CD1c-positive myeloid dendritic cell (primary cell): ENCODE data around the gene MGLL.
"Not testable (repeated sequence)": the region's sequence is repeated elsewhere in the genome, so short reads cannot be mapped to it uniquely, and the experiment has no call there.

Experiments
- DNase-seq: peaks from one replicate; pipeline ENCODE4 v3.0.0-alpha.2; 2016; ENCODE audit errors: extremely low spot score

MGLL gene

DNA sequence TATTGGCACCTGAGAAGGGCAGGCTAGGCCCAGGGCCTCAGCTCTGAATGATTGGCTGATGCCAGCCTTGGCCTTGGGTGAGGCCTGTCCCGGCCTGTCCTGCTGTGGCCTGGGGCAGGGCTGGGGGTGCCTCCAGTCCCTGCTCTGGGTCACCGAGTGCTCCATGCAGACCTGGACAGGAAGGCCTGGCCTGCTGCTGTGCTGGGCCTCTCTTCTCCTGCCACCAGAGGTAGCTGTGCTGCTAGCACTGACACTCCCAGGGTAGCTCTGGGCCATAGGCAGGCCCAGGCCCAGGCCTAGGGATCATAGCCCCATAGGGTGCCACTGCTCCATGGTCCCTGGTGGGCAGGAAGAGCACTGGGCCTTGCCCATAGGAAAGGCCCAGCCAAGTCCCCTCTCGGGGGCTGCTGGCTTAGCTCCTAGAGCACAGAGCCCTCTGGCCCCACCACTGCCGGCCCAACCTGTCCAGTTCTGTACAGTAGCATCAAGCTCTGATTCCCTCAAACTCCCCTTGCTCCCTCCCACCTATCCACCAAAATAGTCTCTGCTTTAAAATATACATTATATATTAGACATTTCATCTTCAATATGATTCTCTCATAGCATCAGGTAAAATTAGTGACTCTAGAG lies 131.4 kb downstream of the MGLL start:
- peak; percentile 51 for DNase-seq

DNA sequence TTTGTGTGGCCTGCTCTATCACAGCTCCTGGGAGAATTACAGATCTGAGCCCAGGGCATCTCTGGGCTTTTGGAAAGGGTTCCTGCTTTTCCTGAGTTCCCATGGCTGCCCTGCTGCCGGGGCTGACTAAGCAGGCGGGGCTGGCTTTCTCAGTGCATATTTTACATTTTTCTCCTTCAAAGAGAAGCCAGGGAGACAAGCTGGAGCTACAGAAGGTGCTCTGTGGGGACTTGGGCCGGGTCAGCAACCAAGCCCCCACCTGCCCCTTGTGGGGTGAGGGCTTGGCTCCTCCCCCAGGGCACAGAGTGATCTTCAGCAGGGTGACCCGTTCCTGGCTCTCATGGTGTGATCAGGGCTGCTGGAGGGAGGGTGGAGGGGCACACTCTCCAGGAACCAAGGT lies 132.2 kb downstream of the MGLL start:
- no peak for DNase-seq

DNA sequence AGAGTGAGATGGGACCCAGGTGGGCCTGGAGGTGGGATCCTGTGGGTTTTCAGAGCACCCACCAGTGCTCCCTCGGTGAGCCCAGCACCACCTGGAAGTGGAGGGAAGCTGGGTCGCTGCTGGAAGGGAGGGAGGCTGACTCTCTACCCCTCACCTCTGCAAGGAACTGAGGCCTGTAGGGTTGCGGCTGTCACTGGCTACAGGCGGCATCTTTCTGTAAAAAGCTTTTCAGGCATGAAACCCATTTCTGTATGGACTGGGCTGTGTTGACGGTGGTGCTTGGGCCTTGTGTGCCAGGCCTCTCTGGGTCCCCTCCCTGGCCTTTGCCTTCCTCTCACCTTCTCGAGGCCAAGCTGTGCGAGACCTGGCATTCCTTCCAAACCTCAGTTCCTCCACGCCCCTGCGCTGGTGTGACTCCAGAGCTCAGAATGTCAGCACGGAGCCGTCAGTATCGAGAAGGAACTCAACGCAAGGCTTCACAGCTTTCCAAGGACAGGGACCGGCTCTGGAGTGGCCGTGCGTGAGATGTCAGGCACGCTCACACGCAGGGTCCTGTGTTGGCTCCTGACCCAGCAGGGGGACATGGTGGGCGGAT lies 133.0 kb downstream of the MGLL start:
- no peak for DNase-seq

DNA sequence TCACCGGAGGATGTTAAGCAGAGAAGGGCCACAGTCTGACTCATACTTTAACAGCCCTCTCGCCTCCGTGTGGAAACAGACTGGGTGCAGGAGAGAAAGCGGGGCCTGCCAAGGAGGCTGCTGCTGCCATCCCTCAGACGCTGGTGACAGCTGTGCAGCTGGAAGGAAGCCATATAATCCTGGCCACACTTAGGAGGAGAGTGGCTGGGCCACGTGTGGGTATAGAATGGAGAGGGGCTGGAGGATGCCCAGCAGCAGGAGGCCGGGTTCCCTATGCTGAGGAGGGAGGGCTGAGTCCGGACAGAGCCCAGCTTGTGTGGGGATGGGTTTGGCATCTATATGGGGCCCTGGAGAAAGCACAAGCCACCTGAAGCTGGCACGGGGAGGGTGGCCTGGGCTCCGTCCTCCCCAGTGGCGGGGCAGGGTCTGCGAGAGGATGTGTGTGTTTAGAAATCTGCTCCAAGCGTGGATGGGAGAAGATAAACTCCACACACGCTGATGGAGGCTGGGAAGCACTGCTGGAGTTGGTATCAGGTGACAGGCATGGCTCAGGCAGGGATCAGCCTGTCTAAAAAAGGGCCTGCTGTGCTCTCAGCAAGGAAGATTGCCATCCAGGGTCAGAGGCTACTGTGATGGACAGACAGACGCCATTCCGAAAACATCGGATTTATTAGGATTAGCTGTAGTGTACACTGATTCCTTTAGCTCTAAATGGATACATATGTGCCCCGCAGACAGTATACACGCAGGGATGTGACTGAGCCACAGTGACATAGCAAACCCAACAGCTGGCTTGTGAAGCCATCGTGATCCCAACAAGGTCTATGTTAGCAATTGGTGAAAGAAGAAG lies 133.7 kb downstream of the MGLL start:
- no peak for DNase-seq

DNA sequence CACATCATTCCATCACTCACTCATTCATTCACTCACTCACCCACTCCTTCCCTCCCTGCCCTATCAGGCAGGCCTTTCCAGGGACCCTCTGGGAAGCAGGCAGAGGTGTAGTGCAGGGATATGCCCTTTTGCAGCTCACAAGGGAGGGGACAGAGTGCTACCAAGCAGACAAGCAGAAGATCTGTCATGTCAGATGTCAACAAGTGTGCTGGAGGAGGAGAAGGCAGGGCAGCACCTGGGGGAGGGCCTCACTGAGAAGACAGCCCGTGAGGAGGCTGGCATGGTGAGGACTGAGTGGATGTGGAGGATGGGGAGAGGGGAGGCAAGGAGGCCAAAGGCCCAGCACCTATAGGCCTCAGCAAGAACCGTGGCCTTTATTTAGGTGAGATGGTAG lies 134.3 kb downstream of the MGLL start:
- DNase-seq: no peak

DNA sequence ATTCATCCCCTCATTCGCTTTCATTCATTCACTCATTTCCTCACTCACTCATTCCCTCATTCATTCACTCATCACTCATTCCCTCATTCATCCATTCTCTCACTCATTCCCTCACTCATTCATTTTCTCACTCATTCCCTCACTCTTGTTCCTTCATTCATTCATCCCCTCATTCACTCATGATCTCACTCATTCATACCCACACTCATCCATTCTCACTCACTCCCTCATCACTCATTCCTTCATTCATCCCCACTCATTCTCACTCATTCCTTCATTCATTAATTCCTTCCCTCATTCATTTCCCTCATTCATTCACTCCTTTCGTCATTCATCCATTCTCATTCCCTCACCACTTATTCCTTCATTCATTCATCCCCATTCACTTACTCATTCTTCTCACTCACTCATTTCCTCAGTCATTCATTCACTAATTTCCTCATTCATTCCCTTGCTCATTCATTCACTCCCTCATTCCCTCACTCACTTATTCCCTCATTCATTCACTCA lies 135.0 kb downstream of the MGLL start:
- DNase-seq: no peak

DNA sequence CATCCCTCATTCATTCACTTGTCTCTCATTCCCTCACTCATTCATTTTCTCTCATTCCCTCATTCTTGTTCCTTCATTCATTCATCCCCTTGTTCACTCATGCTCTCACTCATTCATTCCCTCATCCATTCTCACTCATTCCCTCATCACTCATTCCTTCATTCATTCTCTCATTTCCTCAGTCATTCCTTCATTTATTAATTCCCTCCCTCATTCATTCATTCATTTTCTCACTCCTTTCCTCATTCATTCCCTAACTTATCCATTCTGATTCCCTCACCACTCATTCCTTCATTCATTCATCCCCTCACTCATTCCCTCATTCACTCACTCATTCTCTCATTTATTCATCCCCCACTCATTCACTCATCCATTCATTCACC lies 135.8 kb downstream of the MGLL start:
- no peak for DNase-seq

DNA sequence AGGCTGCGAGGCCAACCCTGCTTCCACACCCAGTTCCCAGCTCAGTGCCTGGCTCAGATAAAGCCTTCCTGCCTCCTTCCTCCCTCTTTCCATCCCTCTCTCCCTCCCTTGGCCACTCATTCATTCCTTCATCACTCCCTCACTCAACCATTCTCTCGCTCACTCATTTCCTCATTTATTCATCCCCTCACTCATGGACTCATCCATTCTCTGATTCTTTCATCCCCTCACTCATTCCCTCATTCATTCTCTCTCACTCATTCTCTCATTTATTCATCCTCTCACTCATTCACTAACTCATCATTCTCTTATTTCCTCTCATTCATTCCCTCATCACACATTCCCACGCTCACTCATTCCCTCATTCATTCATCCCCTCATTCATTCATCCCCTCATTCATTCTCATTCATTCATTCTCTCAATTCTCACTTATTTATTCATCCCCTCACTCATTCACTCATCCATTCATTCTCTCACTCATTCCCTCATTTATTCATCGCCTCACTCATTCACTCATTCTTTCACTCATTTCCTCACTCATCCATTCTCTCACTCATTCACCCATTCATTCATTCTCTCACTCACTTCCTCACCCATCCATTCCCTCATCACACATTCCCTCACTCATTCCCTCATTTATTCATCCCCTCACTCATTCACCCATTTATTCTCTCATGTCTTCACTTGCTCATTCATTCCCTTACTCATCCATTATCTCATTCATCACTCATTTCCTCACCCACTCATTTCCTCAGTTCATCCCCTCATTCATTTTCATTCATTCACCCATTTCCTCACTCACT lies 136.4 kb downstream of the MGLL start:
- DNase-seq: no peak

DNA sequence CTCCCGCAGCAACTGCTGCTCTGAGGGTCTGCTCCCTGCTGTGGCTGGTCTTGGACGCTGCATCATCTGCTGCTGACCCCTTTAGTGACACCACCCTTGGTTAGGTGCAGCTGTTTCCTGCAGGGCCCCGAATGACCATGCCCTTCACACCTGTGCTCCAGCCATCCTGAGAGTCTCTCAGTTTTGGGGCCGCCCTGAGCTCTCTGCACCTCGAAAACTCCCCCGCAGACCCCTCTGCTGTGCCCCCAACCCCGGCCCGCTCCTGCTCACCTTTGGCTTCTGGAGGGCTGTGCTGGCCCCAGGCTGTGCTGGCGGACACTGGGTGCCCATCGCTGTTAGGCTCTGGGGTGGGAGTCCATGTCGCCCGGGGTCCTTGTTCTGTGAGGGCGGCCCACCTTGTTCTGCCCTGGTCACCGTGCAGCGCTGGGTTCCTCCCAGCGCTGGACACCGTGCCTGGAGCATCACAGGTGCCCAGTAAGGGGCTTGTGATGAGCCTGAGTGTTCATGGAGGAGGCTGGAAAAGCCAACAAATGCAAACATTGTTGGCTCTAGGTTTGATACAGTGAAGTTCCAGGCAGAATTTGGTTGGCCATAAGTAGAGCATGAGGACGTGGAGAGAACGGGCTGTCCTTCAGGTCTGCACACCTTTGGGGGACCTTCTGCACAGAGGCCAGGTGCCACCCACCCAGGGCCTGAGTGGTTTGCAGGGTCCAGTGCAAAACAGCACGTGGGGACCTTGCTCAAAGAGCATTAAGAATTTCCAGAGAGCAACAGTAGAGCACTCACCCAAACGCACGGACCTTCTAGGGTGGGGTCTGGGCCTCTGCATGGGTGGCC lies 137.2 kb downstream of the MGLL start:
- DNase-seq: no peak

DNA sequence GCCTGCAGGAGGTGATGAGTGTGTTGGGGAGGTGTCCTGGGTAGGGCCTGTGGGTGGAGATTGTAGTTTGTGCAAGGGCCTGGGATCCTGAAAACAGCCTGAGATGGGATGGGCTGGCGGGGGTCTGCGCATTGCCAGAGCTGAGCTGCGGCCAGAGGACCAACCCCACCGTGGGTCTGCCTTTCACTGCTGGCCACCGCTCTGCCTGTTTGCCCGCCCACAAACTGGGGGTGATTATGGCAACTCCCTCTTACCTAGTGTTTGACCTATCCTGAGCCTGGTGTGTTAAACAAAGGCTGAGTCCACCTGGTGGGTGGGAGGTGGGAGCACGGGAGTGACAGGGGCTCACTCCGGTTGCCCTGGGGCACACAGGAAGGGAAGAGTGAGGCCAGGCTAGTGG lies 139.8 kb downstream of the MGLL start:
- no peak for DNase-seq

DNA sequence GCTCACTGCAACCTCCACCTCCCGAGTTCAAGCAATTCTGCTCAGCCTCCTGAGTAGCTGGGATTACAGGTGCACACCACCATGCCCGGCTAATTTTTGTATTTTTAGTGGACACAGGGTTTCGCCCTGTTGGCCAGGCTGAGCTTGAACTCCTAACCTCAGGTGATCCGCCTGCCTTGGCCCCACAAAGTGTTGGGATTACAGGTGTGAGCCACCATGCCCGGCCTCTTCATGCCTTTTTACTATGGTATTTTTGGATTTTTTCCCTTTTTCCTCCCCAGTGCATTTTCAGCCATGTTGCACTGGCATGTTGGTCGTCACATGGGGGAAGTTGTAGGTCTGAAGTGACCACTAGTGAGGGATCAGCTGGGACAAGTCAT lies 140.2 kb downstream of the MGLL start:
- DNase-seq: not testable (repeated sequence)

DNA sequence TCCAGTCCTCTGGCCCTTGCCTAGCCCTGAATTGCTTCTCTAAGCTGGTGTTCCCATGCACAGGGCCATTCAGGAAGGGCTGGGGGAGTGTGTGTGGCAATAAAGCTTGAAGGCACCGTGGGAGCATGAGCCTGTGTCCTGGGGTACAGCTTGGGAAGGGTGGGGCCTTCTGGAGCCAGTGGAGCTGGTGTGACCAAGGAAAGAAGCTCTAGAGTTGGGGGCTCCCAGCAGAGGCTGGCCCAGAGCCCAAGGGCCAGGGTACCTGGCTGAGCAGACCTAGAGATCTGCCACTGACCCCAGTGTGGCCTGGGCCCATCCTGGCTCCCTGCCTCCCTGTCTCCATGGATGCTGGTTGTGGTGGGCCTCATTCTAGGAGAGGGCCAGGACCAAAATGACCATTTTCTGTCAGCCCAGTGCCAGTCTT lies 141.5 kb downstream of the MGLL start:
- DNase-seq: no peak

DNA sequence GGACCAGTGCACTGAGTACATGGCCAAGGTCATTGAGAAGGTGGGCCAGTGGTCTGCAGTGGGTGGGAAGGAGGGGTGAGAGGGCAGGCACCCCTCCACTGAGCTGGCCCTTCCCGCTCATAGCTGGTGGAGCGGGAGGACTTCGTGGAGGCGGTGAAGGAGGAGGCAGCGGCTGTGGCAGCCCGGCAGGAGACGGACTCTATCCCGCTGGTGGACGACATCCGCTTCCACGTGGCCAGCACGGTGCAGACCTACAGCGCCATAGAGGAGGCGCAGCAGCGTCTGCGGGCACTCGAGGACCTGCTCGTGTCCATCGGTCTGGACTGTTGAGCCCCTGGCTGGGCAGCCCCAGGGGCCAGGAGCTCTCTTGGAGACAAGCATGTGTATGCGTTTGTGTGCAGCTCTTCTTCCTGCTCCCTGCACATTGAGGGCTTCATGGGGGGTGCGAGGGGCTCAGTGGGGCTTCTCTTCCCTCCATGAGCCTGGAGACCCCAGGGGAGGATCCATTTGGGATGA lies 142.1 kb downstream of the MGLL start:
- DNase-seq: no peak

DNA sequence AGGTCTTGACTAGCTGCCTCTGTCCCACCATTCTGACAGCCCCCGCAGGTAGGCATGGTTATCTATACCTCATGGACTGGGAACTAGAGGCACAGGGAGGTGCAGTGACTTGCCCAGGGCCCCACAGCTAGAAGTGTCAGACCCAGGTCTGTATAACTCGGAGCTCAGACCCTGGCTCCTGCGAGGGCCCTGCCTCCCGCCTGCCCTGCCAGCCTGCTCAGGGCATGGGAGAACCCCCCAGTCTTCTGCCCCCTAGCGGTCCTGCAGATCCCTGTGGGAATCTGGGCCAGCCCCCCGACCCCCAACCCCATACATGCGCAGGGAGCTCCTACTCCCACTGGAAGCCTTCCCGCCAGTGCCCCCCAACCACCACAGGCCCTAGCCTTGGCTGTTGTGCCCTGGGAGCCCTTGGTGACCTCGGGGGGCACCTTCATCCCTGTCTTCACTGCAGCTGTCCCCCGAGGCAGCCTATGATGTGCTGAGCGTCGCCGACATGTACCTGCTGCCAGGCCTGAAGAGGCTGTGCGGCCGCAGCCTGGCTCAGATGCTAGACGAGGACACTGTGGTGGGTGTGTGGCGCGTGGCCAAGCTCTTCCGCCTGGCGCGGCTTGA lies 142.7 kb downstream of the MGLL start:
- DNase-seq: no peak

DNA sequence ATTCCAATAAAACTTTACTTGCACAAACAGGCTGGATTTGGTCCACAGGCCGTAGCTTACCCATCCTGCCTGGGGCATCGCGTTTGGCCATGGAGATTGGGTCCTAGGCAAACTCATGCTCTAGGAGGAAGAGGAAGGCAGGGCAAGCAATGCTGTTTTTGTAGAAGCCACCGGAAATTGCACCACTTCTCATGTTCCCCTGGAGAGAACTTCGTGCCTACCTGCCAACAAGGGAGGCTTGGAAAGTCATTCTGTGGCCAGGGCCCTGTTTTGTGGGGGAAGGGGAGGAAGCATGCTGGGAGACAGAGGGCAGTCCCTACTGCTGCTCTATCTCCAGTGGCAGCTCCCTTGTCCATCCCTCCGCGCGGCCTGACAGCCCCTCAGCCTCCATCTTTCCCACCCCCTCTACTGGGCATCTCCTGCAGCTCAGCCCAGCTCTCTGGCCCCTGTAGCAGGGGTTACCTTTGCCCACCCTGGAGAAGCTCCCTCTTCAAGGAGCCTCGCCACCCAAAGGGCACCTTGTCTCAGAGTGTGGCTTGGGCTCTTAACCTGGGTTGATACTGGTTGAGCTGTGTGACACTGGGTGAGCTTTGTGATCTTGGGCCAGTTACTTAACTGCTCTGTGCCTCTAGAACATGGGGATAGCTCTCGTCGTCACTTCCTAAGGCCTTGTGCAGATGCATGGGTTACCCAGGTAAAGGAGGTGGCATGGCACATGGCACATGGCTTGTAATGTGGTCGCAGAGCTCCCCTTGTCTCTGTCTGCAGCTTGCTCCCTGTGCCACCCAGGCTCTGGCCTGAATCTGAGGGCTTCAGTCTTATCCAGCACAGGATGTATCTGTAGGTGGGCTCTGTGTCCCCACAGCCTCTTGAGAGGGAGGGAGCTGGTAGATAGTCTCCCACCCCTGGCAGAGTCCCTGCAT lies 143.4 kb downstream of the MGLL start:
- DNase-seq: peak; percentile 40

DNA sequence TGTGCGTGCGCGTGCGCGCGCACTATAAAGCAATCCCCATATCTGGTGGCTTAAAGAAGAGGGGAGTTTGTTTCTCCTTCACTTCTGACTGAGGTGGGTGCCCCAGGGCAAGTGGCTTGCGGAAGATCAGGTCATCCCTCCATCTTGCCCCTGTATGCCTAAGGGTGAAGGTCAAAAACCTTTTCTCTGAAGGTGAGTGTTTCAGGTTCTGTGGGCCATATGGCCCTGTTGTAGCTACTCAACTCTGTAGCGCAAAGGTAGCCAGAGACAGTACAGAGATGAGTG lies 144.1 kb downstream of the MGLL start:
- DNase-seq: no peak

DNA sequence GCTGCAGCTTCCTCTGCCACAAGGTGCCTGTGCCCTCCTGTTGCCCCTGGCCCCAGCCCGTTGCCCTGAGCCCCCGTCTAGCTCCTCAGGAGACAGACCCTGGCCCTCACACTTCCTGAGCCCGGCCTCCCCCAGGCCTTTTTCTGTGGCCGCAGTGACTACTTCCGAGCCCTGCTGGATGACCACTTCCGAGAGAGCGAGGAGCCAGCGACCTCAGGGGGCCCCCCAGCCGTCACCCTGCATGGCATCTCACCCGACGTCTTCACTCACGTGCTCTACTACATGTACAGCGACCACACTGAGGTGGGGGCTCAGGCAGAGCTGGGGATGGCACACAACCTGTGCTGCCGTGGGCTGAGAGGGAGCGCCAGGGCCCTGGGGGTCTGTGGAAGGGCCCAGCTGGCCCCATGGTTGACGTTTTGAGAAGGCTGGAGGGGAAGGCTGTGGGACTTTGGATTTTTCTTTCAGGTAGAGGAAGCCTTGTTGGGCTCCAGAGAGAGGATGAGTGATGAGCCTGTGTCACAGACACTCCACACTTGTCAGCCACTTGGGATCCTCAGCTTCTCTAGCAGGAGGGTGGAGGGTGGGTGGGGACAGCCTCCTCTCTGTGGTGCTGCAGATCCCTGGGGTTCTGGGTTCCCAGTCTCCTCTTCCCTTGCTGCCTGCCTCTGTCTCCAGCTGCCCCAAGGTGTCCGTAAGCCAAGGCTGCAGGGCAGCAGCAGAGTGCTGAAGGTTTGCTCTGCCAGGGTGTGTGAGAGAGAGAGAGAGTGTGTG lies 144.6 kb downstream of the MGLL start:
- DNase-seq: no peak

DNA sequence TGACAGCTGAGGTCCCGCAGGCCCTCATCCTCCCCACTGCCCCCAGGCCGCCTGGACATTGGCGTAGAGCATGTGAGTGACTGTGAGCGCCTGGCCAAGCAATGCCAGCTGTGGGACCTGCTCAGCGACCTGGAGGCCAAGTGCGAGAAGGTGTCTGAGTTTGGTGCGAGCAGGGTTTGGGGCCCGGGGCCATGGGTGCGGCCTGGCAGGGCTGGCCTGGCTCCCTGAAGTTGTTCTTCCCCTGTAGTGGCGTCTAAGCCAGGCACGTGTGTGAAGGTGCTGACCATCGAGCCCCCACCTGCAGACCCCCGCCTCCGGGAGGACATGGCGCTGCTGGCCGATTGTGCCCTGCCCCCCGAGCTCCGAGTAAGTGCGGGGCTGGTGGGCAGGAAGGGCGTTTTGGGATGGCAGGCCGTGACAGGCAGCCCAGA lies 145.4 kb downstream of the MGLL start:
- DNase-seq: no peak

DNA sequence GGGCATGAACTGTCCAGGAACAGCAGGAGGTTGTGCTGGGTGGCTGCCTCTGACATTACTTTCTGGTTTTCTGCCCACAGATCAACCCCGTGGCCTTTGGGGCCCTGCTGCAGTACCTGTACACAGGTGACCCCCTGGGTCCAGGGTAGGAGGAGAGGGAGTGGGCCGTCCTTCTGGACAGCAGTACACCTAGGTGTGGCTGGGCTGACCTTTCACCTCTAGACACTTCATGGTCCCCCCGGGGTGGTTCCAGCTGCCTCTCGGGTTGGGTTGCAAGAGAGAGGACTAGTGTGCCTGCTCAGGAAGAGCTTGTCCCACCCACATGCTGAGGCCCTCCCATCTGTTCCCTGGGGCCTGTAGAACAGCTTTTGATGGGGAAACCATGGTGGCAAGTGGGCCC lies 145.9 kb downstream of the MGLL start:
- no peak for DNase-seq
